Measurements from ENCODE around the gene ZBTB37.

The ZBTB37 gene

GRCh38 chr1:173832748-173833147, 35.4 kb upstream of the ZBTB37 start:
- TF ChIP-seq EZH2phosphoT487 (IDR thresholded peaks at IDR 0.05; ENCODE audit: borderline replicate concordance, low read length) (no peak), CTCF (IDR thresholded peaks at IDR 0.05; ENCODE audit: low read depth, low read length, poor library complexity, severe bottlenecking) (no peak)
- Histone ChIP-seq H3K4me3 (ENCODE audit: low read length) (no peak overlapping the region), H3K36me3 (ENCODE audit: control insufficient read depth, low read length) (peaks cover 69% of the 10 kb centered on the region), H3K9me2 (replicated peaks; ENCODE audit: control insufficient read depth, low read length) (no peaks in the 10 kb centered on the region), H4K20me1 (ENCODE audit: control insufficient read depth, insufficient read depth, low read depth, low read length) (no peaks in the 10 kb centered on the region), H3F3A (ENCODE audit: control insufficient read depth, insufficient read depth) (no peaks in the 10 kb centered on the region), H3K79me2 (ENCODE audit: control insufficient read depth, low read length) (peaks cover 5% of the 10 kb centered on the region; the same call in 1 of the 2 replicates), H3K27me3 (ENCODE audit: control insufficient read depth, low read length) (no peaks in the 10 kb centered on the region), H3K4me2 (ENCODE audit: low read length) (no peak overlapping the region), H3K9me3 (ENCODE audit: control insufficient read depth, insufficient read depth, low read length) (no peaks in the 10 kb centered on the region), H3K4me1 (ENCODE audit: control insufficient read depth, low read length) (peaks cover 3% of the 10 kb centered on the region), H3K27ac (ENCODE audit: low read depth, low read length) (no peak overlapping the region)

- H3K4me3 ChIP-seq (ENCODE audit: low read length), result no peak overlapping the region
These were observed 16.1 kb upstream of the ZBTB37 start for GRCh38 chr1:173852105-173852504.

GRCh38 chr1:173853074-173853473, 15.1 kb upstream of the ZBTB37 start:
- no peaks in the 10 kb centered on the region for H3K4me1 ChIP-seq (ENCODE audit: control insufficient read depth, low read length)
- H4K20me1 ChIP-seq (ENCODE audit: control insufficient read depth, insufficient read depth, low read depth, low read length), result no peaks in the 10 kb centered on the region
- peaks cover 37% of the 10 kb centered on the region; the same call in 1 of the 2 replicates for H3F3A ChIP-seq (ENCODE audit: control insufficient read depth, insufficient read depth)
- peaks cover 65% of the 10 kb centered on the region for H3K36me3 ChIP-seq (ENCODE audit: control insufficient read depth, low read length)
- H3K9me3 ChIP-seq (ENCODE audit: control insufficient read depth, insufficient read depth, low read length), result no peaks in the 10 kb centered on the region
- no peaks in the 10 kb centered on the region for H3K79me2 ChIP-seq (ENCODE audit: control insufficient read depth, low read length)
- H3K9me2 ChIP-seq (replicated peaks; ENCODE audit: control insufficient read depth, low read length), result no peaks in the 10 kb centered on the region
- no peaks in the 10 kb centered on the region for H3K27me3 ChIP-seq (ENCODE audit: control insufficient read depth, low read length)
- TF ChIP-seq EZH2phosphoT487 (IDR thresholded peaks at IDR 0.05; ENCODE audit: borderline replicate concordance, low read length) (no peak), CTCF (IDR thresholded peaks at IDR 0.05; ENCODE audit: low read depth, low read length, poor library complexity, severe bottlenecking) (no peak)
- H3K4me3 ChIP-seq (ENCODE audit: low read length), result no peak overlapping the region
- no peak overlapping the region for H3K4me2 ChIP-seq (ENCODE audit: low read length)
- H3K27ac ChIP-seq (ENCODE audit: low read depth, low read length), result no peak overlapping the region

More at GRCh38 chr1:173852105-173852504, 16.1 kb upstream of the ZBTB37 start:
- no peaks in the 10 kb centered on the region for H3K4me1 ChIP-seq (ENCODE audit: control insufficient read depth, low read length)
- no peak overlapping the region for H3K27ac ChIP-seq (ENCODE audit: low read depth, low read length)
- no peaks in the 10 kb centered on the region for H3K9me2 ChIP-seq (replicated peaks; ENCODE audit: control insufficient read depth, low read length)
- H4K20me1 ChIP-seq (ENCODE audit: control insufficient read depth, insufficient read depth, low read depth, low read length), result no peaks in the 10 kb centered on the region
- TF ChIP-seq CTCF (IDR thresholded peaks at IDR 0.05; ENCODE audit: low read depth, low read length, poor library complexity, severe bottlenecking), result no peak
- TF ChIP-seq EZH2phosphoT487 (IDR thresholded peaks at IDR 0.05; ENCODE audit: borderline replicate concordance, low read length), result no peak
- H3K9me3 ChIP-seq (ENCODE audit: control insufficient read depth, insufficient read depth, low read length), result no peaks in the 10 kb centered on the region
- peaks cover 32% of the 10 kb centered on the region; the same call in 1 of the 2 replicates for H3F3A ChIP-seq (ENCODE audit: control insufficient read depth, insufficient read depth)
- no peaks in the 10 kb centered on the region for H3K27me3 ChIP-seq (ENCODE audit: control insufficient read depth, low read length)
- peaks cover 55% of the 10 kb centered on the region for H3K36me3 ChIP-seq (ENCODE audit: control insufficient read depth, low read length)
- H3K79me2 ChIP-seq (ENCODE audit: control insufficient read depth, low read length), result no peaks in the 10 kb centered on the region
- no peak overlapping the region for H3K4me2 ChIP-seq (ENCODE audit: low read length)
